OCI-LY7 (cell line): ENCODE results near the gene SCAP. TPM values are rescaled to one million over a fixed set of nuclear protein-coding genes. Genes with fewer than 3 reads are reported as not detected.
A peak's percentile ranks its signal among the peaks of the same experiment; 100 is the strongest.

ENCODE experiments used
- BruUV-seq: library from RNA; stranded (reverse); fragments of 400-500 nt; replicated peaks from 2 replicates; lab custom pipeline; 2021; lab: Mats Ljungman, UMichigan
- CTCF ChIA-PET: fragments of 300-600 bp; sonication (Branson Sonifier 250); formaldehyde crosslinking; loops from one replicate; lab custom pipeline; 2022; ENCODE audit warnings: antibody characterized with exemption; ENCODE audit not compliant: unreplicated experiment; lab: Charles Lee
- POLR2A ChIA-PET: fragments of 300-600 bp; sonication (Branson Sonifier 250); formaldehyde crosslinking; loops from one replicate; lab custom pipeline; 2022; ENCODE audit warnings: antibody characterized with exemption; lab: Charles Lee
- DNase-seq: peaks from one replicate; pipeline ENCODE4 v3.0.0-alpha.2; 2015; ENCODE audit warnings: low spot score
- H2AFZ ChIP-seq: fragments of 200-600 bp; sonication (generic), shearing (Covaris generic); 2 replicates; pipeline ENCODE4 v1.6.1; 2014; ENCODE audit warnings: mild to moderate bottlenecking, antibody characterized with exemption, low read length, moderate library complexity
- H3K27ac ChIP-seq: fragments of 200-600 bp; sonication (generic); 2 replicates; pipeline ENCODE4 v1.5.1; 2014; ENCODE audit warnings: mixed run types, low read depth, mild to moderate bottlenecking, moderate library complexity, low read length, inconsistent platforms; ENCODE audit not compliant: poor library complexity, severe bottlenecking
- H3K36me3 ChIP-seq: fragments of 200-600 bp; sonication (generic); 2 replicates; pipeline ENCODE4 v1.6.1; 2014; ENCODE audit warnings: mild to moderate bottlenecking, antibody characterized with exemption, low read length, moderate library complexity, mixed read lengths; ENCODE audit not compliant: insufficient read depth
- H3K4me1 ChIP-seq: fragments of 200-600 bp; sonication (generic); 2 replicates; pipeline ENCODE4 v1.5.1; 2014; ENCODE audit warnings: mild to moderate bottlenecking, low read length; ENCODE audit not compliant: insufficient read depth, poor library complexity, severe bottlenecking
- H3K4me2 ChIP-seq: fragments of 200-600 bp; sonication (generic); 2 replicates; pipeline ENCODE4 v1.6.1; 2014; ENCODE audit warnings: mild to moderate bottlenecking, low read length
- H3K4me3 ChIP-seq: fragments of 200-600 bp; sonication (generic); 2 replicates; pipeline ENCODE4 v1.5.1; 2014; ENCODE audit warnings: mild to moderate bottlenecking, low read depth, low read length; ENCODE audit not compliant: poor library complexity, severe bottlenecking
- H3K79me2 ChIP-seq: fragments of 200-600 bp; sonication (generic); 2 replicates; pipeline ENCODE4 v1.6.1; 2016; ENCODE audit warnings: low read depth, mild to moderate bottlenecking, low read length, moderate library complexity, mixed read lengths; ENCODE audit not compliant: insufficient read depth
- H3K9me2 ChIP-seq: fragments of 200-600 bp; sonication (generic); 2 replicates; pipeline ENCODE4 v1.6.1; 2016; ENCODE audit warnings: mild to moderate bottlenecking, low read length, mixed read lengths; ENCODE audit not compliant: insufficient read depth
- H3K9me3 ChIP-seq: fragments of 200-600 bp; sonication (generic); 2 replicates; pipeline ENCODE4 v1.6.1; 2014; ENCODE audit warnings: mild to moderate bottlenecking, mixed run types, low read length, mixed read lengths
- H4K20me1 ChIP-seq: fragments of 200-600 bp; sonication (generic); 2 replicates; pipeline ENCODE4 v1.6.1; 2014; ENCODE audit warnings: mild to moderate bottlenecking, antibody characterized with exemption, low read length, moderate library complexity, mixed read lengths; ENCODE audit not compliant: insufficient read depth
- EZH2phosphoT487 ChIP-seq: fragments of 200-600 bp; sonication (generic); IDR thresholded peaks from 2 replicates; pipeline ENCODE4 v1.6.1; 2018; ENCODE audit warnings: low read depth, borderline replicate concordance, mild to moderate bottlenecking, mixed run types, antibody characterized with exemption, low read length, moderate library complexity, mixed read lengths
- intact Hi-C: fragments of 100-400 bp; cut with micrococcal nuclease; formaldehyde crosslinking; loops from one replicate; pipeline ENCODE4 v1.10.0; 2022; ENCODE audit not compliant: unreplicated experiment
- total RNA-seq, 2 experiments: library from RNA; depleted of rRNA in 1 of 2; stranded (reverse); fragments of >200 nt in 1 of 2; shearing (Covaris generic) in 1 of 2; gene quantifications; 2 replicates each; pipeline ENCODE4 v1.2.3, GENCODE V29; 2014 to 2022
- TF ChIP-seq, protein P1 (sequence below): fragments of 200-600 bp; sonication (generic); conservative IDR thresholded peaks from 2 replicates; pipeline ENCODE4 v1.5.1; 2014; ENCODE audit warnings: mild to moderate bottlenecking, antibody characterized with exemption, low read length, moderate library complexity, mixed read lengths

The SCAP gene
- total RNA-seq, 2 experiments from 2014 or later = 63.7 to 70.5 TPM

DNA sequence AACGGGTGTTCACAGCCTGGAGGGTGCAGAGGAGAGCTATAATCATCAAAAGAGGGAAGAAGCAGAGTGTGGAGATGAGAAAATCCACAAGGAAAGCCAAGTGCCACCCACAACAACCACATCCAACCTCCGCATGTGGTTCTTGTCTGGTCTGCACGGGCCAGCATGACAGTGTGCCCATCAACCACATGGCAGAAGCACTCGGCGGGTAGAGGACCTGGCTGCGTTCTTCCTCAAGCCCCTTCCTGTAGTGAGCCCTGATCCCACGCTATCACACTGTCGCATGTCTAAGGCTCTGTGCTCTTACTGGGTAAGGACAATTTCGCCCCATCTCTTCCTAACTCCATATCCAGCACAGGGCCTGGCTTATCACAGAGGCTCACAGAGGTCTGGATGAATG is 53.0 kb downstream of the SCAP start:
- H3K4me3 ChIP-seq = no peak overlapping the region
- no peaks in the 10 kb centered on the region for H3K9me3 ChIP-seq
- no peak for DNase-seq
- peaks cover 10% of the 10 kb centered on the region for H3K4me1 ChIP-seq
- no peak overlapping the region for H2AFZ ChIP-seq
- peaks cover 60% of the 10 kb centered on the region for H3K36me3 ChIP-seq
- H4K20me1 ChIP-seq = no peaks in the 10 kb centered on the region
- intact Hi-C loops = no loop called here
- TF ChIP-seq EZH2phosphoT487 = no peak
- TF ChIP-seq, protein P1, sequence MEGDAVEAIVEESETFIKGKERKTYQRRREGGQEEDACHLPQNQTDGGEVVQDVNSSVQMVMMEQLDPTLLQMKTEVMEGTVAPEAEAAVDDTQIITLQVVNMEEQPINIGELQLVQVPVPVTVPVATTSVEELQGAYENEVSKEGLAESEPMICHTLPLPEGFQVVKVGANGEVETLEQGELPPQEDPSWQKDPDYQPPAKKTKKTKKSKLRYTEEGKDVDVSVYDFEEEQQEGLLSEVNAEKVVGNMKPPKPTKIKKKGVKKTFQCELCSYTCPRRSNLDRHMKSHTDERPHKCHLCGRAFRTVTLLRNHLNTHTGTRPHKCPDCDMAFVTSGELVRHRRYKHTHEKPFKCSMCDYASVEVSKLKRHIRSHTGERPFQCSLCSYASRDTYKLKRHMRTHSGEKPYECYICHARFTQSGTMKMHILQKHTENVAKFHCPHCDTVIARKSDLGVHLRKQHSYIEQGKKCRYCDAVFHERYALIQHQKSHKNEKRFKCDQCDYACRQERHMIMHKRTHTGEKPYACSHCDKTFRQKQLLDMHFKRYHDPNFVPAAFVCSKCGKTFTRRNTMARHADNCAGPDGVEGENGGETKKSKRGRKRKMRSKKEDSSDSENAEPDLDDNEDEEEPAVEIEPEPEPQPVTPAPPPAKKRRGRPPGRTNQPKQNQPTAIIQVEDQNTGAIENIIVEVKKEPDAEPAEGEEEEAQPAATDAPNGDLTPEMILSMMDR = no peak
- CTCF ChIA-PET = no interaction called here
- POLR2A ChIA-PET = interaction anchor here (0.6 kb wide), 1 partner anchor 90 kb away, joined by 3 read pairs; no protein-coding TSS in a partner anchor
- H3K4me2 ChIP-seq = no peak overlapping the region
- no peaks in the 10 kb centered on the region for H3K79me2 ChIP-seq
- H3K9me2 ChIP-seq = no peaks in the 10 kb centered on the region
- H3K27ac ChIP-seq = no peak overlapping the region
- BruUV-seq = no TSS peak

GRCh38 chr3:47421741-47422649 is 53.7 kb downstream of the SCAP start:
- Histone ChIP-seq H3K4me3 (no peak overlapping the region), H3K36me3 (peaks cover 55% of the 10 kb centered on the region), H3K9me3 (no peaks in the 10 kb centered on the region), H3K4me1 (peaks cover 10% of the 10 kb centered on the region), H3K27ac (peak overlapping the region; percentile 69), H4K20me1 (no peaks in the 10 kb centered on the region), H2AFZ (peak overlapping the region; percentile 68; the same call in 1 of the 2 replicates), H3K79me2 (no peaks in the 10 kb centered on the region), H3K9me2 (no peaks in the 10 kb centered on the region), H3K4me2 (peak overlapping the region; percentile 60; the same call in 1 of the 2 replicates)
- TF ChIP-seq, protein P1 = peak; percentile 35
- TF ChIP-seq EZH2phosphoT487 = no peak
- intact Hi-C loops = loop anchor here (1.0 kb wide), 3 partner anchors 54 to 367 kb away; partner anchors contain the start of gene ELP6
- CTCF ChIA-PET = interaction anchor here (0.6 to 1.6 kb wide), 3 partner anchors 42 to 732 kb away, joined by 3 to 5 read pairs (median 4); partner anchors contain the start of gene PTPN23
- POLR2A ChIA-PET = interaction anchor here (0.6 kb wide), 2 partner anchors 91 to 394 kb away, joined by 3 read pairs; no protein-coding TSS in a partner anchor
- no peak for DNase-seq
- no TSS peak for BruUV-seq
